Fibroblast of villous mesenchyme (primary cell): ENCODE measurements around the gene VCAN. TPM values are rescaled to one million over a fixed set of nuclear protein-coding genes. Genes with fewer than 3 reads are reported as not detected.

Experiments used
- DNase-seq: peaks from one replicate; pipeline ENCODE4 v3.0.0-alpha.2; 2010; ENCODE audit warnings: low read depth
- H3K4me3 ChIP-seq: 2 replicates; pipeline ENCODE4 v1.5.1; 2011; ENCODE audit warnings: low read depth, mild to moderate bottlenecking, low read length
- CTCF ChIP-seq: IDR thresholded peaks from 2 replicates; pipeline ENCODE4 v1.5.1; 2012; ENCODE audit warnings: low read depth, mild to moderate bottlenecking, low read length; ENCODE audit not compliant: insufficient read depth
- total RNA-seq: library from RNA; depleted of rRNA; stranded (reverse); fragments of >200 nt; gene quantifications from 2 replicates; pipeline ENCODE4 v1.2.3, GENCODE V29; 2012

The VCAN gene
- total RNA-seq, 1 donor, result 490 TPM

GRCh38 chr5:83517072-83517687 lies 45.6 kb downstream of the VCAN start:
- TF ChIP-seq CTCF, result peak; percentile 43
- no peak overlapping the region for H3K4me3 ChIP-seq
- peak; percentile 30 for DNase-seq

DNA sequence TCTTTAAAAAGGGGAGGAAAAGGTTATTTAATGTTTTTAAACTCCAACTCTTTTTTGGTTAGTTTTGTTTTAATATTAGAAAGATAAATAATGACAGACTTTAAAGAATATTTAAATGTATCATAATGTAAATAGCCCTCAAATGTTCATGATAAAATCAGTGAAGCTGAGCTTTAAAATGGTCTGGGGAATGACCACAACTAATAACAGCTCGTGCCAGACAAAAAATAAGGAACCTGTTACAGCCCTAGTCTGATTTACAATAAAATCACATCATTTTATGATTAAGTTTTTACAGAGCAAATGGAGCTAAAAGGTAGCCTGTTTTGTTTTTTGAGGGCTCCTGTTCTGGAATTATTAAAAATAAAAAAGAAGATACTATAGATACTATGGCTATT lies 46.1 kb downstream of the VCAN start:
- TF ChIP-seq CTCF, result no peak
- DNase-seq, result no peak
- no peak overlapping the region for H3K4me3 ChIP-seq

- no peak overlapping the region for H3K4me3 ChIP-seq
- TF ChIP-seq CTCF, result no peak
- DNase-seq, result peak; percentile 44
Measured at GRCh38 chr5:83518319-83519061, 46.9 kb downstream of the VCAN start.

- DNase-seq, result no peak
- no peak for TF ChIP-seq CTCF
- no peak overlapping the region for H3K4me3 ChIP-seq
Measured at GRCh38 chr5:83522446-83522845, 50.9 kb downstream of the VCAN start.

- TF ChIP-seq CTCF, result no peak
Measured at GRCh38 chr5:83523929-83524328, 52.4 kb downstream of the VCAN start.

DNA sequence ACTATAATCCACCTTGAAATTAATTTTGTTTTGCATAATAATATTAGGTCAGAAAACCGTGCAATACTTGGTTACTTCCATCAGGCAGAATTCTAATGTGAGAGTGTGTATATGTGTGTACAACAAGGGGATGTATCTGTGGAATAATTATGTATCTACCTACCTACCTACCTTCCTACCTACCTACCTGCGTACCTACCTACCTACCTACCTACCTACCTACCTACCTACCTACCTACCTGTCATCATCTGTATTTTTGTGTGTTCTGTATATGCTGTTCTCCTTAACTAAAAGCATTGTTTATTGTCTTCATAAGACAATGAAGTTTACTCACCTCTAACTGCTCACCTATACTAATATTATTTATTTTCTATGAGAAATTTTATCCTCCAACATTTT lies 52.8 kb downstream of the VCAN start:
- no peak overlapping the region for H3K4me3 ChIP-seq
- no peak for TF ChIP-seq CTCF
- DNase-seq, result no peak

More at GRCh38 chr5:83523929-83524328, 52.4 kb downstream of the VCAN start:
- no peak for DNase-seq
- no peak overlapping the region for H3K4me3 ChIP-seq
